ENCODE measurements around the gene HCFC2.
A peak's percentile ranks its signal among the peaks of the same experiment; 100 is the strongest.

Gene HCFC2

GRCh38 chr12:104133866-104134265 lies 69.5 kb downstream of the HCFC2 start:
- TF ChIP-seq SPI1 (IDR thresholded peaks at IDR 0.05; ENCODE audit: borderline replicate concordance, low read depth) = no peak
- TF ChIP-seq CTCF (IDR thresholded peaks at IDR 0.05; ENCODE audit: insufficient read depth, low read length) = no peak
- no peak for TF ChIP-seq POLR2AphosphoS5 (IDR thresholded peaks at IDR 0.05; ENCODE audit: low read depth)
- no peak for TF ChIP-seq GABPA (IDR thresholded peaks at IDR 0.05; ENCODE audit: low read depth)
- TF ChIP-seq REST (IDR thresholded peaks at IDR 0.05; ENCODE audit: insufficient replicate concordance, low read depth) = no peak
- Histone ChIP-seq H3K4me3 (replicated peaks; ENCODE audit: insufficient read depth, low read length) (no peak overlapping the region), H3K27me3 (ENCODE audit: insufficient read depth, poor library complexity, severe bottlenecking) (no peaks in the 10 kb centered on the region), H3K27ac (replicated peaks) (peak overlapping the region; percentile 2; the same call in 1 of the 2 replicates)
- DNase-seq (ENCODE audit: low read depth in 1 of 2, low spot score in 1 of 2) = no peak

GRCh38 chr12:104134882-104135281 lies 70.6 kb downstream of the HCFC2 start:
- Histone ChIP-seq H3K27me3 (ENCODE audit: insufficient read depth, poor library complexity, severe bottlenecking) (no peaks in the 10 kb centered on the region), H3K27ac (replicated peaks) (no peak overlapping the region), H3K4me3 (replicated peaks; ENCODE audit: insufficient read depth, low read length) (no peak overlapping the region)

GRCh38 chr12:104136577-104136976 lies 72.2 kb downstream of the HCFC2 start:
- no peaks in the 10 kb centered on the region for H3K27me3 ChIP-seq (ENCODE audit: insufficient read depth, poor library complexity, severe bottlenecking)
- H3K4me3 ChIP-seq (replicated peaks; ENCODE audit: insufficient read depth, low read length) = peak overlapping the region; percentile 75
- no peak for DNase-seq (ENCODE audit: low read depth in 1 of 2, low spot score in 1 of 2)
- peak overlapping the region; percentile 91 for H3K27ac ChIP-seq (replicated peaks)
- TF ChIP-seq REST (IDR thresholded peaks at IDR 0.05; ENCODE audit: insufficient replicate concordance, low read depth) (no peak), CTCF (IDR thresholded peaks at IDR 0.05; ENCODE audit: insufficient read depth, low read length) (no peak), GABPA (IDR thresholded peaks at IDR 0.05; ENCODE audit: low read depth) (no peak)

More at GRCh38 chr12:104134882-104135281, 70.6 kb downstream of the HCFC2 start:
- no peak for DNase-seq (ENCODE audit: low read depth in 1 of 2, low spot score in 1 of 2)
- no peak for TF ChIP-seq GABPA (IDR thresholded peaks at IDR 0.05; ENCODE audit: low read depth)
- no peak for TF ChIP-seq CTCF (IDR thresholded peaks at IDR 0.05; ENCODE audit: insufficient read depth, low read length)
- TF ChIP-seq SPI1 (IDR thresholded peaks at IDR 0.05; ENCODE audit: borderline replicate concordance, low read depth) = no peak
- no peak for TF ChIP-seq REST (IDR thresholded peaks at IDR 0.05; ENCODE audit: insufficient replicate concordance, low read depth)

Measured in HL-60 (cell line).